Left hindlimb (tissue), 1 donor: Measurements from ENCODE around the gene NDUFV1.

ENCODE experiments used
- DNase-seq: peaks from one replicate; pipeline ENCODE4 v3.0.0-alpha.2; 2018

NDUFV1 gene

GRCh38 chr11:67640758-67641337 is 34.1 kb downstream of the NDUFV1 start:
- no peak for DNase-seq

- no peak for DNase-seq
Measured at GRCh38 chr11:67641338-67642172, 34.8 kb downstream of the NDUFV1 start.

DNA sequence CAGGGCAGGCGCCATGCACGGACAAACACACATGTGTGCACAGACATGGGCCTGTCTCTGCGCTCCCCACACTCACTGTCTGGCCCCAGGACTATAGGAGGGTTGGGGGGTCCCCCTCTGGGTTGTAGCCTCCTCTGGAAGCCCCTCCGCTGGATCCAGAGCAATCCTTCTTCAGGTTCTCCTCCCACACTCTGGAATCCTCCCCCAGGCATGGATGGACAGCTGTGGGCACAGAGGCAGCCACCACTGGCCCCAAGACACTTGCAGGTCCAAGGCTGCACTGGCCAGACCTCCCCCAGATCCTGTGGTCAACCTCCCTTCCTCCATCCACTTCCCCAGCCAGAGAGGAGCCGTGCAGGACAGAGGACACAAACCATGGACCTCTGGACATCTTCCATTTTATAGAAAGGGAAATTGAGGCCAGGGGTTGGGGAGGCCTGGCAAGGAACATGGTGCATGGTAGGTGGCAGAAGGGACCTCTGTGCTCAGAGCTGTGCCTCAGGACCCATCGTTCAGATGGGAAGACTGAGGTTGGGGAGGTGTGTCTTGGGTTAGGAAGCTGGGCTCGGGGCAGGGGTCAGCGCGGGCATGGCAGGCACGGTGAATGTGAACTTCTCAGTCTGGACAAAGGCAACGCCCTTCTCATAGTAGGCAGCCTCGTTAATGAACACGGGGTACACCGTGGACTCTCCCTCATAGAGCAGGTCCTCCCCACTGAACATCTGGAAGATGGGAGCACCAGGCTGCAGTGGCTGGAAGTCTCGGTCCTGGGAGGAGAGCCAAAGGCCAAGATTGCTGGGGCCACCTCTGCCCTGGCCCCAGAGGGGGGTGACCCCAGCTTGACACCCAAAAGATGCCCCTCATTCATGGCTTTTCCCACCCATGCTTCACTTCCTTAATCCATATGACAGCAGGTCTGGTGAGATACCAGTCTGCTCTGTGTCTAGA is 35.7 kb downstream of the NDUFV1 start:
- no peak for DNase-seq

DNA sequence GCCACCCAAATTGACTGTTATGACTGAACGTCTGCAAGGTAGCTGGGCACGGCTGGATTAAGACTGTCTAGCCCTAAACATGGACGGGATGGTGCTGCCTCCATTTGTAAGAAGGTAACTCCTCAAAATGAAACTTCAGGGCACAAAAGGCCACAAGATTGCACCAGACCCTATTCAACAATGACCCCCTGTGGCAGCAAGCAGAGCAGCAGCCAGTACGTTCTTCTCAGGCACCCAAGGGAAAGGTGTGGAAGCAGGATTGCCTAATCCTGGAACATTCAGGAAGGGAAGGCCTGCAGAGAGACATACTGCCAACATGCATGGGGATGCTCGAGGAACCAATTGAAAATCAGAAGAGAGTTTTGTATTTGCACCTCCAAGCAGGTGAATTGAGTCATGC is 37.3 kb downstream of the NDUFV1 start:
- DNase-seq = no peak

DNA sequence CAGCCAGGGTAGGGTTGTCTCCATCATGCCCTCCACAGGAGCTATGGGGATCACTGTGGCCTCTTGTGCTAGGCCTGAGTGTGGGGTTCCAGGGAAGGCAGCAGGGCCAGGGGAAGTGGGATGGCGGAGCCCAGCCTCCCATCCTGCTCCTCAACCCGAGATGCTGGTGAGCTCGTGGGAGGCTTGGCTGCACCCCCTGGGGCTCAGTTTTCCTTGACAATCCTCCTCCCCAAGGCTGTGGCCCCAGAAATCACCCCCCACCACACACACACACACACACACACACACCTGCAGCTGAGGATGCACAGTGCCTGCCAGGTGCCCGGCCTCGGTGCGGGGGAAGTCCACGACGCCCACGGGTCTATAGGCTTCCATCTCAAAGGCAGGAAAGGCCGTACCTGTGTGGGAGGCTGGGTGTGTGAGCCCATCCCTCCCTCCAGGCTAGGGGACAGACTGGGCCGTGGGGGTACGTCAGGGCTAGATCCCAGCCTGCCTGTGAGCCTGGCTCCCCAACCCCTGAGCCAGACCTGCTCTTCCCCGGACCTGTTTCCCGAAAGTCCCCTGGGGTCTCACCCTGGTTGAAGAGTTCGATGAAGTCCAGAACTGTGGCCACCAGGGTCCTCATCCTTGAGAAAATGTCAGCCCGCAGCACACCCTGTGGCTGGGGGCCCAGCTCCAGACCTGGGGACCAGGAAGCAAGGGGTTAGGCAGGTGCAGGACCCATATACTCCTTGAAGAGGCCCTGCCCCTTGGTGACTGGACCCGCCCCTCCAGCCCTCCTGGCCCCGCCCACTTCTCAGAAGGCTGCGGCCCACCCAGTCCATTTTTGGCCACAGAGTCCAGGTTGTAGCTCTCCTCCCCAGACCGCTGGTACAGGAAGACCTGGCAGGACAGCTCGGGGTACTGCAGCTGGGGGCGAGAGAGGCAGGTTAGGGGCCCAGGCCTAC is 38.0 kb downstream of the NDUFV1 start:
- DNase-seq = no peak

DNA sequence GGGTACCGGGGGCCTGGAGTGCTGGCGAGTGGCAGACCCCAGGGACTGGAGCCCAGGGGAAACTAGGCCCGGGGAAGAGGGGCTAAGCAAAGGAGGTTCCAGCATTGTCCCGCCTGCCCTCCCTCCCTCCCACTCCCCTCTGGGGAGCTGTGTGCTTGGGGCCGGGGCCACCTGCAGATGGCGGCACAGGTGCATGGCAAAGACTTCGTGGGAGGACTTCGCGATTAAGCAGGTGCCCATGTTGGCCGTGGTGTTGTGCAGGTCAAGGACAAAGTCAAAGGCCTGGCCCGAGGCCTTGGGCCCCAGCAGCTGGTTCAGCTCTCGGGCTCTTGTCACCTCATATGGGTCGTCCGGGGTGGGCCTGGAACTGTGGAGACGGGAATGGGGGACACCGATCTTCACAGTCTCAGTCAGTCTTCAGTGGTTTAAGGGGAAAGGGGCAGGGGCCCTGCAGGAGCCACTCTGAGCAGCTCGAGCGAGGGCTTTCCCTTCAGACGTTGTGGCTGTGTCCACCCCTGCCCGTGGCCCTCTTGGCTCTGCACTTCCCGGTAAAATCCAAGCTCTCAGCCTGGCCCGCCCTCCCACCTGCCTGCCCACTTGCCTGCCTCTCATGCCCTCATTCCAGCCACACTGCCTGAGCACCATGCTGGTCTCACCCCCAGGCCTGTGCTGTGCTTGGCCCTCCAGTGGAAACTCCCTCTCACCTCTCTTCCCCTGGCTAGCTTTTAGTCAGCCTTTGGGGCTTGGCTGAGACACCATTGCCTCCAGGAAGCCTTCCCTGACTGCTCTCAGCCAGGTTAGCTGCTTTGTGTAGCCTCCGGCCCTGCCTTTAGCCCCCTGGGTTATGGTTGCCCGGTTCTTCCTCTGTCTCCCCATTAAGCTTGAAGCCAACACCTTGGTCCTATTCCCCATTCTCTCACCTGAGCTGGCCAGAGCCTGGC is 39.1 kb downstream of the NDUFV1 start:
- DNase-seq = no peak

- no peak for DNase-seq
Measured at GRCh38 chr11:67646535-67647336, 40.0 kb downstream of the NDUFV1 start.

DNA sequence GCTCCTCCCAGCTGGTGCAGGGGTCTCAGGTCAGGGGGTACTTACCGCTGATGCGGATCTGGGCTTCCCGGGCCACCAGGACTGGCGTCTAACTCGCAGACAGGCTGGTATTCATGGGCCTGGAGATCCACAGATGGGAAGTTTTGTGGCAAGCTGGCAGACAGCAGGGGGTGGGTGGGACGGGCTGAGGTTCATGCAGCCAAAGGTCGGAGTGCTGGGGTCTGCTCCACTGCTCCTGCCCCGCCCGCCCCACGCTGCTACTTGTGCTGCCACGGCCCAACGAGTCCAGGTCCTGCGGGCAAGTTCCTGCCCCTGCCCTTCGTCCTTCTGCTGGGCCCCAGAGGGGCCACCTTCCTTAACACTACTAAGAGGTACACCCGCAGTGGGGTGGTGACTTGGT is 40.7 kb downstream of the NDUFV1 start:
- no peak for DNase-seq

DNA sequence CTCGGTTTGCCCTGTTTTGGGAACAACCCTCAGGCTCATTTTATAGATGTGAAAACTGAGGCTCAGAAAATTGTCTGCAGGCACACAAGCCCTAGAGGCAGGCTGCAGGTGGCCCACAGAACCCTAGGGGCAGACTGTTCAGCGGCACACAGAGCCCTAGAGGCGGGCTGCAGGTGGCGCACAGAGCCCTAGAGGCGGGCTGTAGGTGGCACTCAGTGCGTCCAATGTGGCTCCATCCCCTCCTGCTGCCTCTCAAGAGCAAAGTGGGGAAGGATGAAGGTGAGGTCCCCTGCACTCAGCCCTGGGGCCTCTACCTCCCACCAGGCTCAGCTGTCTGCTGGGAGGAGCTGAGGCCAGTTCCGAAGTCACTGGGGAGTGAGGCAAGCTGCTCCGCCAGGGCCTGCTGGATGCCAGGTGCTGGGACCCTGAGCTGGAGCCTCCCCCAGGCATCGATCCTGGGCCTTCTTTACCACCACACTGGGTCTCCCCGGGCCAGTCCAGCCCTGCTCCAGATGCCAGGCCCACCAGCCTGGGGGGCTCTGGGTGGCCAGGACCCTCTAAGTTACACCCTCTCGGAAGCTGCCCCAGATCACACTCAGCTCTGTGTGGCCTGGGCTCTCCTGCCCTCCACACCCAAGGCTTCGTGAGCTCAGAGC is 41.5 kb downstream of the NDUFV1 start:
- DNase-seq = no peak

DNA sequence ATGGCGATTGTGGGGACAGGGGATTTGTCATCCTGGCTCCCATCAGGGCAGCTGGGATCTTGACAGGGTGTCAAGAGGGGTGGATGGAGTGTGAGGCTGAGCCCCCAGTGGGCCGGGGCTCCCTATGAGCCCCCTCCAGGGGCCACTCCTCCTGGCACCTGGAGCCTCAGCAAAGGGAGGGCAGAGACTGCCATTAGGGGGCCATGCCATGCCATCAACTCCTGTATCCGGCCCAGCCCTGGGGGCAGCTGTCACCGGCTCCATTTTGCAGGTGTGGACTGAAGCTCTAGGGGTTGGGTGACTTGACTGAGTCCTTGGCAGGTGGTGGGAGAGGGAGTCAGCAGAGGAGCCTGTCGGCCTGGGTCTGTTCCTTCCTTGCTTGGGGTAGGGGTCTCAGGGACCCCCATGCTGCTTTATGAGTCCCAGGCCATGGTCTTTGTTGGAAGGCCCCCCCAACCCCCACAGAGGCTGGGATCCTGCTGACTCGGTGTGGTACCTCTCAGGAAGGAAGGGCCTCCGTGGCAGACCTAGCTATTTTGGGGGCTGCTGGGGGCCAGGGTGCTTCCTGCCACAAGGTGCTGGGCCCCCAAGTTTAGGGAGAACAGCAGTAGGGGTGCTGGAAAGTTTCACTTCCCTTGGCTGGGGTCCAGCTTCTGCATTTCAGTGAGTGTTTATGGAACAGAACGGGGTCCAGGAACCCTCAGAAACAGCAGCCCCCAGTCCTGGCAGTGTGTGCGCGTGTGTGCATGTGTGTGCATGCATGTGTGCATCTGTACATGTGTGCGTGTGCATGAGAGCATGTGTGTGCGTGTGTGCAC is 42.3 kb downstream of the NDUFV1 start:
- DNase-seq = no peak

DNA sequence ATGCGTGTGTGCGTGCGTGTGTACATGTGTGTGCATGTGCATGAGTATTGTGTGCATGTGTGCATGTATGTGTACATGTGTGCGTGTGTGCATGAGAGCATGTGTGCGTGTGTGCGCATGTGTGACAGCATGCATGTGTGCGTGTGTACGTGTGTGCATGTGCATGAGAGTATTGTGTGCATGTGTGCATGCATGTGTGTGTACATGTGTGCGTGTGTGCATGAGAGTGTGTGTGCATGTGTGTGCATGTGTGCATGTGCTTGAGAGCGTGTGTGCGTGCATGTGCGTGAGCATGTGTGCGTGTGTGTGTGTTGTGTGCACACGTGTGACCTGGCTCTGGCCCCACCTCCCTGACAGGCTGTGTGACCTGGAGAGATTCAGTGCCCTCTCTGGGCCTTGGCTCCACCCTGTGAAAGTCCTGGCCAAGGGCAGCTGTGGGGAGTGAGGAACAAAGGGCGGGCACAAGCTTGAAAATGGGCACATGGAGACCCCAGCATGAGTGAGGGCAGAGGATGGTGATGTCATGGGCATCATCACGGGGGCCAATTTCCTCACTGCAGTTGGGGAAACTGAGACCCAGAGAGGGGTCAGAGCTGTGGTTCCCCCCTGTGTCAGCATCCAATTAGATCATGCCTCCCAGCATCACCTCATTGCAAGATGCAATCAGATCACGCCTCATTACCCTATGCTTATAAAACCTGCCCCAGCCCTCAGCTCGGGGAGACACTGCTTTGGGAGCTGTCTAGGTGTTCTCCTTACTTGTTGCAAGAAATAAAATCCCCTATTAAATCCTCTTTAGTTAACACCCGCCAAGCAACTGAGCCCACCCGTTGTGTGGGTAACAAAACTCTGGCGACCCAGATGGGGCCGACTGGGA is 43.1 kb downstream of the NDUFV1 start:
- DNase-seq = no peak

GRCh38 chr11:67651976-67652781 is 45.4 kb downstream of the NDUFV1 start:
- no peak for DNase-seq

- no peak for DNase-seq
Measured at GRCh38 chr11:67652965-67653845, 46.5 kb downstream of the NDUFV1 start.

GRCh38 chr11:67654225-67654624 is 47.5 kb downstream of the NDUFV1 start:
- no peak for DNase-seq

GRCh38 chr11:67656278-67656922 is 49.7 kb downstream of the NDUFV1 start:
- DNase-seq = no peak
